Mucosa of rectum (tissue), 2 donors: ENCODE results near the gene NMNAT3.
A peak's percentile ranks its signal among the peaks of the same experiment; 100 is the strongest.

ENCODE experiments used
- H3K27ac ChIP-seq, 2 donors: one replicate each; pipeline ENCODE4 v1.7.0; 2013; ENCODE audit warnings: inconsistent platforms in 2 of 2, low read depth in 2 of 2, low read length in 2 of 2
- H3K27me3 ChIP-seq, 2 donors: one replicate each; pipeline ENCODE4 v1.7.0; 2013; ENCODE audit warnings: low read length in 2 of 2; ENCODE audit not compliant: control insufficient read depth in 2 of 2, insufficient read depth in 2 of 2
- H3K36me3 ChIP-seq, 2 donors: one replicate each; pipeline ENCODE4 v1.7.0; 2013; ENCODE audit warnings: low read length in 2 of 2; ENCODE audit not compliant: control insufficient read depth in 2 of 2, insufficient read depth in 2 of 2
- H3K4me1 ChIP-seq, 2 donors: one replicate each; pipeline ENCODE4 v1.7.0; 2013; ENCODE audit warnings: low read length in 2 of 2, mild to moderate bottlenecking in 1 of 2; ENCODE audit not compliant: control insufficient read depth in 2 of 2, insufficient read depth in 2 of 2
- H3K4me3 ChIP-seq, 2 donors: one replicate each; pipeline ENCODE4 v1.7.0; 2013; ENCODE audit warnings: low read length in 2 of 2
- H3K9ac ChIP-seq, 2 donors: one replicate each; pipeline ENCODE4 v1.7.0; 2013; ENCODE audit warnings: low read length in 2 of 2, low read depth in 1 of 2, mild to moderate bottlenecking in 1 of 2
- H3K9me3 ChIP-seq, 2 donors: one replicate each; pipeline ENCODE4 v1.7.0; 2013; ENCODE audit warnings: low read length in 2 of 2; ENCODE audit not compliant: control insufficient read depth in 2 of 2
- donor health status: healthy.
- donor health status: Normal muscosa, but diverticular disease.

NMNAT3 gene

DNA sequence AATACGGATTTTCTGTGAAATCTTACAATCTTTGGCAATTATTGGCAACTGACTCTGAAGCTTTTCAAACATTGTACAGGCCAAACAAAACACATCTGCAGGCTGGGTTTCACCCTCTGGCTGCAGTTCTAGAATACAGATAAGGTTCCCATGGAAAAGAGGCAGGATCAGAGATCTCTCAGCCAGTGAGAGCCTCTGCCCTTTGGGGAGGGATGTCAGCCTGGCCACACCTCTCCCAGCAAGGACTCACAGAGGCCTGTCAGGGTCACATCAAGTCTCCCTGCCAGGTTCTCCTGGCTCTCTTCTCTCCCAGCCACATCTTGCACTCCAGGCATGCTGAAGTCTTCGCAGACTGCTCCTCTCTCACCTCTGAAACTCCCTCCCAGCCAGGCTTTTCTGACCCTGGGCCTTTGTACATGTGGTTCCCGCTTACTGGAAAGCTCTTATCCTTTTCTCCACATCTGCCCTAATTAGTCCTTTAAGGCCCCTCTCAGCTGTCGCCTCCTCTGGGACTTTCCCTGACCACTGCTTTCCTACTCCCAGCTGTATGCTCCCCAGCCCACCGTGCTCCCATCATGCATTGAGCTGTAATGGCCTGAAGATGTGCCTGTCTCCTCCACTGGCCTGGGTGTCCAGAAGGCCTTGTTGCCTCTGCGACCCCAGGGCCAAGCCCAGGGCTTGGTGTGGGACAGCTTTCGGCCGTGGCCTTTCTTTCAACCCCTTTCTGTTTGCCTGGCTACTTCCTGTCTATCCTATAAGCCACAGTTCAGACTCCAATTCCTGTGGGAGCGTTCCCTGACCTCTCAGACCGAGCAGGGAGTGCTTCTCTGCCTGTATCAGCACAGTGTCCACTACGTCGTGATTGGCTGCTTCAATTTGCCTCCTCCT is 142.5 kb downstream of the NMNAT3 start:
- H3K4me3 ChIP-seq: no peak overlapping the region
- peaks cover 4 to 5% of the 10 kb centered on the region in 2 donors for H3K4me1 ChIP-seq
- no peaks in the 10 kb centered on the region for H3K9me3 ChIP-seq
- no peaks in the 10 kb centered on the region for H3K36me3 ChIP-seq
- H3K27ac ChIP-seq: peak overlapping the region in 1 of 2 donors; percentile 62
- H3K27me3 ChIP-seq: no peaks in the 10 kb centered on the region
- H3K9ac ChIP-seq: no peak overlapping the region

DNA sequence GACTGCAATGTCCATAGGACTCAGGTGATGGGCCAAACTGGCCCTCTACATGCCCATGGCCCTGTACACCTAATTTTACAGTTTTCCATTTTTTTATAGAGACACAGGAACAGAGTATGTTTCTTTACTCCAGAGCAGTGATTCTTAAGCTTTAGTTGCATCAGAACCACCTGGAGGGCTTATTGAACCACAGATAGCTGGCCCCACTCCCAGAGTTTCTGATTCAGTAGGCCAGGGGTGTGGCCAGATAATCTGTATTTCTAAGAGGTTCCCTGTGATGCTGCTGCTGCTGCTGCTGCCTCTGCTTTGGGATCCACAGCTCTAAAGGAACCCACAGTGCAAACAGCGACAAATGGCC is 143.3 kb downstream of the NMNAT3 start:
- Histone ChIP-seq H3K4me1 (peaks cover 4 to 5% of the 10 kb centered on the region in 2 donors), H3K9me3 (no peaks in the 10 kb centered on the region), H3K36me3 (no peaks in the 10 kb centered on the region), H3K27ac (peak overlapping the region in 1 of 2 donors; percentile 46), H3K4me3 (no peak overlapping the region), H3K27me3 (no peaks in the 10 kb centered on the region), H3K9ac (no peak overlapping the region)

- H3K9ac ChIP-seq: no peak overlapping the region
- peak overlapping the region in 1 of 2 donors; percentile 46 for H3K27ac ChIP-seq
- no peaks in the 10 kb centered on the region for H3K27me3 ChIP-seq
- H3K4me3 ChIP-seq: no peak overlapping the region
- H3K36me3 ChIP-seq: no peaks in the 10 kb centered on the region
- H3K9me3 ChIP-seq: no peaks in the 10 kb centered on the region
- peaks cover 4% of the 10 kb centered on the region in 2 donors for H3K4me1 ChIP-seq
Observed at GRCh38 chr3:139533781-139534454, 143.9 kb downstream of the NMNAT3 start.

DNA sequence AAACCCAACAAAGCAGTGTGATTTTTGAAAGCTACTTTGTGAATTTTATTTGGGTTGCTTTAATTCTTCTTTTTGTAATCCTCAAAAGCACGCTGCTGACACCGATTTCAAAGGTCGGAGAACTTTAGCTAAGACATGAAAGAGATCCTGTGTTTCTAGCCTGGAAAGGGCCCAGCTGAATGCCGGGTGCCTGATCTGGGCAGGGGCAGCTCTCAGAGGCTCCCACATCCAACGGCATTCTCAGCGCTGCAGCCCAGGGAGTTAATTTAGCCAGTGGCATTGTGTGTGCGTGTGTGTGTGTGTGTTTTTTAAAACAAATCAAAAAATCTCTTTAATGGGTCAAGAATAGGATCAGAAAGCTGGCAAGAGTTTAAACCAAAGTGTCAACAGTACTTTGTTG is 144.8 kb downstream of the NMNAT3 start:
- Histone ChIP-seq H3K27ac (no peak overlapping the region), H3K9ac (no peak overlapping the region), H3K9me3 (no peaks in the 10 kb centered on the region), H3K4me3 (no peak overlapping the region), H3K27me3 (no peaks in the 10 kb centered on the region), H3K36me3 (no peaks in the 10 kb centered on the region), H3K4me1 (peaks cover 3 to 4% of the 10 kb centered on the region in 2 donors)

GRCh38 chr3:139530717-139531116 is 147.1 kb downstream of the NMNAT3 start:
- H3K27me3 ChIP-seq: no peaks in the 10 kb centered on the region
- no peaks in the 10 kb centered on the region for H3K9me3 ChIP-seq
- H3K9ac ChIP-seq: no peak overlapping the region
- H3K4me3 ChIP-seq: no peak overlapping the region
- peaks cover 3% of the 10 kb centered on the region in 2 donors for H3K4me1 ChIP-seq
- no peaks in the 10 kb centered on the region for H3K36me3 ChIP-seq
- no peak overlapping the region for H3K27ac ChIP-seq

- Histone ChIP-seq H3K36me3 (no peaks in the 10 kb centered on the region), H3K9ac (no peak overlapping the region), H3K9me3 (no peaks in the 10 kb centered on the region), H3K27ac (no peak overlapping the region), H3K4me1 (no peaks in the 10 kb centered on the region), H3K4me3 (no peak overlapping the region), H3K27me3 (no peaks in the 10 kb centered on the region)
Observed at GRCh38 chr3:139529662-139530061, 148.1 kb downstream of the NMNAT3 start.

GRCh38 chr3:139528924-139529323 is 148.8 kb downstream of the NMNAT3 start:
- Histone ChIP-seq H3K4me3 (no peak overlapping the region), H3K4me1 (no peaks in the 10 kb centered on the region), H3K27me3 (no peaks in the 10 kb centered on the region), H3K36me3 (no peaks in the 10 kb centered on the region), H3K9me3 (no peaks in the 10 kb centered on the region), H3K27ac (no peak overlapping the region), H3K9ac (no peak overlapping the region)

GRCh38 chr3:139528281-139528680 is 149.5 kb downstream of the NMNAT3 start:
- no peak overlapping the region for H3K4me3 ChIP-seq
- H3K4me1 ChIP-seq: no peaks in the 10 kb centered on the region
- H3K36me3 ChIP-seq: no peaks in the 10 kb centered on the region
- no peak overlapping the region for H3K9ac ChIP-seq
- no peaks in the 10 kb centered on the region for H3K9me3 ChIP-seq
- H3K27me3 ChIP-seq: no peaks in the 10 kb centered on the region
- H3K27ac ChIP-seq: no peak overlapping the region

- no peaks in the 10 kb centered on the region for H3K9me3 ChIP-seq
- H3K4me1 ChIP-seq: no peaks in the 10 kb centered on the region
- H3K36me3 ChIP-seq: no peaks in the 10 kb centered on the region
- no peak overlapping the region for H3K9ac ChIP-seq
- no peak overlapping the region for H3K27ac ChIP-seq
- H3K4me3 ChIP-seq: no peak overlapping the region
- no peaks in the 10 kb centered on the region for H3K27me3 ChIP-seq
Observed at GRCh38 chr3:139527265-139527664, 150.5 kb downstream of the NMNAT3 start.

GRCh38 chr3:139526146-139526545 is 151.6 kb downstream of the NMNAT3 start:
- Histone ChIP-seq H3K27me3 (no peaks in the 10 kb centered on the region), H3K36me3 (no peaks in the 10 kb centered on the region), H3K4me3 (no peak overlapping the region), H3K4me1 (no peaks in the 10 kb centered on the region), H3K27ac (no peak overlapping the region), H3K9me3 (no peaks in the 10 kb centered on the region), H3K9ac (no peak overlapping the region)
